ENCODE results near the gene ICA1.
A peak's percentile ranks its signal among the peaks of the same experiment; 100 is the strongest.

Gene ICA1

GRCh38 chr7:8295638-8296361, 33.8 kb upstream of the ICA1 start (continued):
- peak; percentile 36; the same call in 1 of the 2 replicates for TF ChIP-seq ZNF518A (tag by site-specific recombination; conservative IDR thresholded peaks at IDR 0.05; ENCODE audit: low read depth)
- TF ChIP-seq PRDM1 (tag by site-specific recombination; IDR thresholded peaks at IDR 0.05): peak; percentile 85

- ChIA-PET POLR2A (no interaction called here), CTCF (interaction anchor here (0.5 to 2.3 kb wide), 5 partner anchors 17 to 1306 kb away, joined by 3 to 6 read pairs (median 3); no protein-coding TSS in a partner anchor)
- no peak overlapping the region for H3K27ac ChIP-seq (ENCODE audit: extremely low read depth, low read depth, low read length)
- TF ChIP-seq ZNF610 (tag by site-specific recombination; IDR thresholded peaks at IDR 0.05; ENCODE audit: borderline replicate concordance) (no peak), ZNF423 (tag by site-specific recombination; IDR thresholded peaks at IDR 0.05) (no peak), ZNF274 (IDR thresholded peaks at IDR 0.05; ENCODE audit: low read length) (no peak), ZNF274 (tag by site-specific recombination; IDR thresholded peaks at IDR 0.05; ENCODE audit: borderline replicate concordance) (no peak), ZNF223 (tag by site-specific recombination; IDR thresholded peaks at IDR 0.05) (no peak), KLF7 (tag by site-specific recombination; IDR thresholded peaks at IDR 0.05; ENCODE audit: borderline replicate concordance) (no peak), ZNF391 (tag by site-specific recombination; IDR thresholded peaks at IDR 0.05; ENCODE audit: borderline replicate concordance, low read depth) (no peak), KLF1 (tag by site-specific recombination; IDR thresholded peaks at IDR 0.05) (no peak), HIC1 (tag by site-specific recombination; IDR thresholded peaks at IDR 0.05) (no peak), ZNF26 (tag by site-specific recombination; IDR thresholded peaks at IDR 0.05) (no peak)
- no peaks in the 10 kb centered on the region for H3K9me3 ChIP-seq (ENCODE audit: control insufficient read depth, insufficient read depth, low read depth, low read length)
- no peak overlapping the region for H3K4me3 ChIP-seq (ENCODE audit: low read depth, low read length)
- H3K4me1 ChIP-seq (ENCODE audit: control insufficient read depth, insufficient read depth, low read length): peaks cover 25% of the 10 kb centered on the region
- no peaks in the 10 kb centered on the region for H3K36me3 ChIP-seq (ENCODE audit: control insufficient read depth in 2 of 2, insufficient read depth in 1 of 2, low read length in 2 of 2)
Measured at GRCh38 chr7:8291397-8292141, 29.6 kb upstream of the ICA1 start.

Data from HEK293 (cell line).